ENCODE results near the gene CTNND1.
"Not testable (repeated sequence)": the region's sequence is repeated elsewhere in the genome, so short reads cannot be mapped to it uniquely, and the experiment has no call there.

The CTNND1 gene

DNA sequence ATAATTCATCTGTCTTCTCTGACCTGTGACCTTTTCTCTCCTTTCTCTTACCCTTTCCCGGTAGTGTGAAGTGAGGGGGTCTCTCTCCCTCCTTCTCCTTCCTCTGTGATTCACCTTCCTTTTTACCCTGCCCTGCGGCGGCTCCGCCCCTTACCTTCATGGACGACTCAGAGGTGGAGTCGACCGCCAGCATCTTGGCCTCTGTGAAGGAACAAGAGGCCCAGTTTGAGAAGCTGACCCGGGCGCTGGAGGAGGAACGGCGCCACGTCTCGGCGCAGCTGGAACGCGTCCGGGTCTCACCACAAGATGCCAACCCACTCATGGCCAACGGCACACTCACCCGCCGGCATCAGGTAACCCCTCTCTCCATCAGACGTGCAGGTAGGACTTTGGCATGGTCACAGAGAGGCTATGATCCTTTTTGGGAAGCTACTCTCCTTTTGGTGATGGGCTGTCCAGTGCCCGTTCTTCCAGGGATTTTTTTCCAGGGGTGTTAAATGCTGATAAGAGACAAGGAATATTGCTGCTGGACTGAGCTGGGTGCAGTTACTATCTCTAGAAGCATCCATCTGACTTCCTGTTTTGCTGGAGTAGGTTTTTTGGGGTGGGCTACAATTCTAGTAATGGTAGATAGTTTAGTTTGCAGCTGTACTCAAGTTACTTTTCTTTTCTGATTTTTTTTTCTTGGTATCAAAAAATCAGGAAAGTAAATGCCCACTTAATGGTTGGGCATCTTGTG lies 29.9 kb downstream of the CTNND1 start:
- no peak for DNase-seq (ENCODE audit: low read depth)

DNA sequence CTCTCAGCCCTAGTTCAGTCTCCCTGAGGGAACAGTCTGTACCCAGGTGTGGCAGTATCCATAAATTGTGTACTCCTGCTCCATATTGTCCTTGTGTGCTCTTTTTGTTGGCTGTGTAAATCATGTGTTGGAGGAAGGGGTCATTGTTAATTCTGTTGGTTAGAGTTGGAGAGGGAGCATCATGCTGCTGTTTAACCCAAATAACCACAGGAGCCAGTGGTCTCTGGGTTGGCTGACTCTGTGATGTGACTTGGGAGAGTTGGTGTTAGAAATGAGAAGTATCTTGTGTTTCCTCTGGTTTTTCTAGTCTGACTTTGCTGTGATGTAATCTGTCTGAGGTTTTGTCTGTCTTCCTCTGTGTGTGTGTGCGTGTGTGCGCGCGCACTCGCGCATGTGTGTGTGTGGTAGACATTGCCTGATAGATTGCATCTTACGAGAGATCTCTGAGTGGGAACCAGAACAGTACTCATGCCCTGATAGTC lies 30.5 kb downstream of the CTNND1 start:
- peak; percentile 26 for DNase-seq (ENCODE audit: low read depth)

DNA sequence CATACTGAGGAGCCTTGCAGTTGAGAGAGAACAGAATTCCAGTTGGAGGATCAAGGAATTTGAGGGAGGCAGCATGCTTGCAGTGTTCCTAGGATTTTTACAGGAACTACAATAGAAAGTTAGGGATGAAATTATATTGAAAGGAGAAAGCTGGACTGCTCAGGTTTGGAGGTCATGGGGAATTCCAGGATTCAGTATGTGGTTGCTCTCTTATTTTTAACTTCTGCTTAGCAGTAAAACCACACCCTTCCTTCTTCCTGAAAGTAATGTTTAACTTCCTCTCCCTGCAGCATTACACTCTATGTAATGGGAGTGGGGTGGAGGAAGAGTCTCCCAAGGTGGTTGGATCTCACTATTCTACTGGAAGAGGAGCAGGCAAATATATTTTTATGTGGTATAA lies 31.3 kb downstream of the CTNND1 start:
- DNase-seq (ENCODE audit: low read depth) = no peak

DNA sequence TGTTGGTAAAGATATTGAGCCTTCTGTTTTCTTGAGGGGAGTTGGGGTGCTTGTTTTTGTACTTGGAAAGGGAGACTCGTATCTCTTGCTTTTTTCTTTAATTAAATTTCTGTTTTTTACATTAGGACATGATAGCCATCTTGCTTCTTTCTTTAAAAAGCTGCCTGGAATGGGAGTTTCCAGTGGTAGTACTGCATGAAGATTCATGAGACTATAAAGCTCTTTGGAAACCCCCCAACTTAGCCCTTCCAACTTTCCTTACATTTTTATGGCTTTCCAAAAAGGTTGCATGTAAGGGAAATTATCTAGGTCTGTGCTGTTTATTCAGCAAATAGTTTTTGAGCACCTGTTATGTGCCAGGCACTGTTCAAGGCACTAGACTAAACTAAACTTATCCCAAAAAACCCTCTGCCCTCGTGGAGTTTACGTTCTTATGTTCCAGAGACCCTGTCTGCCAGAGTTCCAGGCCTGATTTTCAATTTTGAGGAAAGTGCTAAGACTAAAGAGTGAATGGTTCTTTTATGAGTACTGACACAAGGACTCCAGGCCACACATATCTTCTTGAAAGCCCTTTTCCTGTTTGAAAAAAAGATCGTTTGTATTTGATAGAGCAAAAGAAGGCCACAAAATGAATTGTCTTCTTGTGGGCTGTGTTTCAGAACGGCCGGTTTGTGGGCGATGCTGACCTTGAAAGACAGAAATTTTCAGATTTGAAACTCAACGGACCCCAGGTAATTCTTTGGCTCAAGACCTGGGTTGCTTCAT lies 31.9 kb downstream of the CTNND1 start:
- no peak for DNase-seq (ENCODE audit: low read depth)

DNA sequence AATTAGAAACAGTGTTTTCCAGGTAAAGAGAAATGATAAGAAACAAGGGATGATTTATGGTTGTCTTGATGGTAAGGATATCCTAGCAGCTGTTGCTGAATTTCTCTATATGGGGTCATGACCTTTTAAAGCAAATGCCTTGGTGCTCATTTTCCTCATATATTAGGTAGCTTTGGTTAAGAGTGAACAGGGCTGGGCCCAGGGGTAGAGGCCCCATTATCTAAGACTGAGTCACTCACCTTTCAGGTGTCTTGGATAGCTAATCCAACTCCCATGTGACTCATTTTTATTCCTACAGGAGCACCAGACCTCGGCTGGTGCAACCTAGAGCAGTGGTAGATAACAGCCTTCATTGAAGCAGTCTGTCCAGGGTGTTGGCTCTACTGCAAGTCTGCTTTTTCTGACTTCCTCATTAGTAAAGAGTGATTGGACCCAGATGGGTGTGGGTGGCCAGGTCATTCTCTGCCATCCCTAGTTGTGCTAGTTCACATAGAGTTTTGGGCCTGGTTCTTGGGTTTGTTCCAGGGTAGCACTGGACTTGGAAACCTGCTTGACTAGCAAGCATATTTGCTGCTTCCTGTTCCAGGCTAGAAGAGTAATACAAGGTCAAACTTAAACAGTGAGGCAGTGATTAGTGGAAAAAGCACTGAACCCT lies 37.4 kb downstream of the CTNND1 start:
- DNase-seq (ENCODE audit: low read depth) = peak; percentile 74

DNA sequence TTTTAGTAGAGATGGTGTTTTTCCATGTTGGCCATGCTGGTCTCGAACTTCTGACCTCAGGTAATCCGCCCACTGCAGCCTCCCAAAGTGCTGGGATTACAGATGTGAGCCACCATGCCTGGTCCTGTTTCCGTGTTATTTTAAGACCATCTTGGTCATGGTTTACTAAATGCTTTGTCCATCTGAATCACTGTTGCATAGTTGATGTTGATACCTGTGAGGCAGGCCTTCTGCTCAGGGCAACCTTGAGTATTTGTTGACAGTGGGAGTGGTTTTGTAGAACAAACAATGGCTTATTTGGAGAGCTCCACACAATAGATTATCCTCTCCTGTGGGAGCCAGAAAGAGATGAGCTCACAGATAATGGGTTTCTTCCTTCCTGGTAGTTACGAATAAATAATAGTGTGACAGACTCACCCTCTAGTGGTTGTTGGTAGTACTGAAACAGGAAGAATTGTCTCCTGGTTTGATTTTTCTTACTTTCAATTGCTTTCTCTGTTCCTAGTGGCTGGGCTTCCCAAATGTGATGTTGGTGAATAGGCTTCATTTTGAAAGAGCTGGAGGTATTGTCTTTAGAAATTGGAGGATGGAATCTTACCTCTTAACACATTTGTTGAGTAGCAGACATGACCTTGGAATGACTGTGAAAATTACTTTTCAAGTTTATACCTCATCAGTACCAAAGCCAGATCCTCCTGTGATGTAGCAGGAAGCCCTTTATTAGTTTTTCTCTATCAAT lies 39.0 kb downstream of the CTNND1 start:
- peak; percentile 77 for DNase-seq (ENCODE audit: low read depth)

DNA sequence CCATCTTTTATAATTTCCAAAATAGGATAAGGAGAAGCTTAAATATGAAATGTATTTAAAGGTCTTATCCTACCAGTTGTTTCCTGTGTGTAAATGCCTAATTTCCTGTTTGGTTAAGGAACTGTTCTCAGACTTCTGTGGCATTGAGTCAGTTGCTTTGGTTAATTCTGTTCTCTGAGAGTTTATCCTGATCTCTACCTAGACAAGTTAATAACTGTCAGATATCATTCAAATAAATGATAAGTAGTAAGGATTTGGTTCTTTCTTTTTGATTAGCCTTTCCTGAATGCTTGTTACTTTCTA lies 39.5 kb downstream of the CTNND1 start:
- no peak for DNase-seq (ENCODE audit: low read depth)

DNA sequence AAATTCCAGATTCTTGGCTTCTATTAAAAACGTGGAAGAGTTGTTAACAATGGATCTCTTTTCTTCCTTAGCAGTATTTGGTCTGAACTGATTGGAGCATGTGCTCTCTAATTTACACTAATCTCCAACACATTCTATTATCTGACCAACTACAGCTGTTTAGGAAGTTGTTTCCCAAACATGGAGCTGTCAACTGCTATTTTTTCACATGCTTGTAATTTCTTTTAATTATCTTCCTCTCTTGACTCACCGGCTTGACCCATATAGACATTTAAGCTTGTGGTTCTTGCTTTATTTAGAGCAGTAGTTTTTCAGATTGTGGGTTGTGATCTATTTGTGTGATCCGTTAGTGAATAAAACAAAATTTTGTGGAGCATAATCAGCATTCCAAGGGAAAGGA lies 40.8 kb downstream of the CTNND1 start:
- no peak for DNase-seq (ENCODE audit: low read depth)

DNA sequence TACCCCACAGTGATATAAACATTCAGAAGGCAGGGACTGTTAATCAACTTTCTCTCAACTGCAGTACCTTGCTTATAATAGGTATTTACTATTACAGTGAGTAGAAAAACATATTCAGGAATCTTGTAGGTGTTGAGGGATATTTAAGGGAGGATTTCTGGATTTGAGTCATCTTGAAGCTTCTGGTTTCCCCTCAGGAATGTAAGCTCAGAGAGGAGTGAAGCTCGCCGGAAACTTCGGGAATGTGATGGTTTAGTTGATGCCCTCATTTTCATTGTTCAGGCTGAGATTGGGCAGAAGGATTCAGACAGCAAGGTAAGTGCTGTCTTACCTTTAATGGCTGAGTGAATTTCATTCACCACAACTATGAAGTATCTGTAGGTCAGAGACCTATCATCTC lies 42.9 kb downstream of the CTNND1 start:
- DNase-seq (ENCODE audit: low read depth) = no peak

DNA sequence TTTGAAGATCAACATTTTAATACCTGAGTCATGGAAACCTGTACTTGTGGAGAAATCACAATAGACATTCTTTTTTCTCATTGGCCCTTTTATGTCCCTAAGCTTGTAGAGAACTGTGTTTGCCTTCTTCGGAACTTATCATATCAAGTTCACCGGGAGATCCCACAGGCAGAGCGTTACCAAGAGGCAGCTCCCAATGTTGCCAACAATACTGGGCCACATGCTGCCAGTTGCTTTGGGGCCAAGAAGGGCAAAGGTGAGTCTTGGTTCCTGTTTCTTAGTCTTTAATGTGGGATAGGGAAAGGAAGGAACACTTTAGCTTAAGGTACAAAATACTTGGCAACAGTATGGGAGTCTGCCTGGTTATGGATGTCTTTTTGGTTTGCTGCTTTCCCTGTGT lies 44.2 kb downstream of the CTNND1 start:
- DNase-seq (ENCODE audit: low read depth) = no peak

DNA sequence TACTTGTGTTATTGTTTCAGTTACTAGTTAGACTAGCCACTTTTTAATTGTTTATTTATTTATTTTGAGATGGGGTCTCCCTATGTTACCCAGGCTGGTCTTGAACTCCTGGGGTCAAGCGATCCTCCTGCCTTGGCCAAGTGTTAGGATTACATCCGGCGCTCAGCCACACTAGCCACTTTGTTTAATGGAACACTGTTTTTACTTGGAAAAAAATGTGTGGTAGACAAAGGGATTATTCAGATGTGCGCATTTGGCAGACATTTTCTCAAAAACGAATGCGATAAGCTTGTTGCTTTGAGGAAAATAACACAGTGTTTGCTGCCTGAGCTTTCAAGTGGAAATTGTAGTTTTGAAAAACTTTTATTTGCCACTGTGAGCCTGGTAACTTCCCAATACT lies 51.0 kb downstream of the CTNND1 start:
- no peak for DNase-seq (ENCODE audit: low read depth)

DNA sequence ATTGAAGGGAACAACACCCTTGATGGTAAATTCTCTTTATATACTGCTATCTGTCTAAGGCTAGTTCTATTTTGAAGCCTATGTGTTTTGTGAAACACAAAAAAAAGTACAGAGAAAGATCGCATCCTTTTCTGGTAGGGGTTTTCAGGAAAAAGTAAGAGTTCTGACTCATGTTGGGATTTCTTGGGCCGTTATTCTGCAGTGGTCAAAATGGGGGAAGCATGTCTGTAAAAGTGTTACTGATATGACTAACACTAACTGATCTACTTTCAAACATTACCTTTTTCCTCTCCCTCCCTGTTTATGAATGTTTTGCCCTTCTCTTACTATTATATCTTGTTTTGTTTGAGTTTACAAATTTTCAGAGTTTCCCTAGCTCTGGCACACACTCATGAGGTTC lies 53.9 kb downstream of the CTNND1 start:
- DNase-seq (ENCODE audit: low read depth) = no peak

DNA sequence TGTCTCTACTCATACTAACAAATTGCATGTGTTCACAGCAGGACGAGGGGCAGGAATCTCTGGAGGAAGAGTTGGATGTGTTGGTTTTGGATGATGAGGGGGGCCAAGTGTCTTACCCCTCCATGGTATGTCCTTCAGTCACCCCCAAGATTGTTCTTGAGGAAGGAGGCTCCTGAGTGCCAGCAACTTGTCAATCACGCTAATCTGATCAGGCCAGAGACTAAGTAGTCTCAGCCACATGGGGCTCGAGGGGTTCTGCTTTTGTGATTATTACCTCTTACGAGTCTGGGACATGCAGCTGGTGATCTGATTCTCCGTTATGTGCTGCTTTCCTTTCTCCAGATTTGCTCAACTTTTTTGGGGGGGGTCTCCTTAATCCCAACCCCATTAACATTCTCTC lies 54.3 kb downstream of the CTNND1 start:
- DNase-seq (ENCODE audit: low read depth) = no peak

DNA sequence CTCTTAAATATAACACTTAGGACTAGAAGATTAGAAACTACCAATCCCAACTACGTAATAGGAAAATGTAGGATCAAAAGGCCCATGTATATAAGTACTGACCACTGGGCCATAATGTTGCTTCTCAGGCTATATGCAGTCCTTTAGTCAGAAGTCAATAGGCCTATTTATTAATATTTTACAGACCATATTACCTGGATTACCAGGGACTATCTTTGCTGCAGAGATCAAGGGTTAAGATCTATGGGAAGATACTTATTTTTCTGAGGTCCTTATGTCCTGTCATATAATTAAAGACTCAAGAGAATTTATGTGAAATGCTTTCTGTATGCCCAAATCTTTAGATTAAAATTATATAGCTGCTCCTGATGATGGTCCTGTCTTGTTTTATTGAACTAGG lies 57.2 kb downstream of the CTNND1 start:
- no peak for DNase-seq (ENCODE audit: low read depth)

DNA sequence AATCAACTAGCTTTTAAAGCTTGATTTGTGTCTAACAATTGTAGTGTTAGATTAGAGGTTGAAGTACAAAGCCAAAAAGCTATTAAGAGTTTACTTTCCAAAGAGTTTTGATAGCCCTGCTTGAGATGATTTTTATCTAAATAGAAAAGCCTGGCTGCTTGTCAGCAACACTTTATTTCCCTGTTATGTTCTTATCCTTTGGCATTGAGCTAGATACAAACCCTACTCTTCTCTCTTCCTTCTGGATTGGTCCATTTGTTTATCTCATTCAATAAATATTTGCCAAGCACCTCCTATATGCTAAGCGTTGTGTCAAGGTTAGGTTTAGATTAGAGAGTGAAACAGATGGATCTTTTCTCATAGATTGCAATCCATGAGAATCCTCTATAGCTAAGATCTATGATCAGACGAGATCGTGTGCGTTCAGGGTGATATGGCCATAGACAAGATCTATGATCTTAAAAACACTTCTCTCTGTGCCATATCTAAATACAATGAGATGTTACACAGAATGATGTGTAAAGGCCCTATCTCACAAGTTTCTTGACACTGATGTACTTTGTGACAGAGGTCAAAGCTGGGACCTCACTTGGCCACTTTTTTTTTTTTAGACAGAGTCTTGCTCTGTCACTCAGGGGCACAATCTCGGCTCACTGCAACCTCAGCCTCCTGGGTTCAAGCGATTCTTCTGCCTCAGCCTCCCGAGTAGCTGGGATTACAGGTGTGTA lies 57.8 kb downstream of the CTNND1 start:
- no peak for DNase-seq (ENCODE audit: low read depth)

DNA sequence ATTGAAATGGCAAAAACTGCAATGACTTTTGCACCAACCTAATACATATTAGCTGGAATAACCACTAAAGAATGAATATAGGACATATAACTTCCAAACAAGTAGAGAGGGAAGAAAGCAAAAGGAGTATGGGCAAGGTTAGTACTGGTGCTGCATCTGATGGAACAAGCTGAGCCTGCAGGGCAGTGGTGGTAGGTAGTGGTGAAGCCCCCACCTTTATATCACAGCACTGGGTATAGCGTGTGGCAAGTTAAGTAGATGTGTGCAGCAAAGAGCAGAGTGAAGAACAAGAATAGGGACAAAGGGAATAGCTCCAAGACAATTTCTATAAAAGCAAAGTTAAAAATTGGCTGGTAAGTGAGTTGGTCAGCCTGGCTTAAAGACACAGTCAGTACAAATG lies 62.3 kb downstream of the CTNND1 start:
- no peak for DNase-seq (ENCODE audit: low read depth)

DNA sequence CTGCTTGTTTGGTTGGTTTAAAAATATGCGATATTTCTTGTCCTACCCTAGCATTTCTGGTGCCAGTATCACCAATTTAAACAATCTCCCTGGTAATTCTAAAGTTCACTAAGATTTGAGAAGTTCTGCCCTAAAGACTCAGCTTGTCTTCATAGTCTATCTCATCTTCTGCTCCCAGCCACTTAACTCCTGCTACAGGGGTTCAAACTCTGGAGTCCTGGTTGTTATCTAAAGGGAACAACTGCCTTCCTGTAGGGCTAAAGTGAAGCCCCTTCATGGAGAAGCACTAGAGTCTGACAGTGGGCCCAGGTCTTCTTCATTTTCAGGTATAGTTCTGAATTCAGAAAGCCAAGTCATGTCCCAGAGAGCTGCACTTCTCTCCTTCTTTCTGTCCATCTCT lies 73.2 kb downstream of the CTNND1 start:
- no peak for DNase-seq (ENCODE audit: low read depth)

DNA sequence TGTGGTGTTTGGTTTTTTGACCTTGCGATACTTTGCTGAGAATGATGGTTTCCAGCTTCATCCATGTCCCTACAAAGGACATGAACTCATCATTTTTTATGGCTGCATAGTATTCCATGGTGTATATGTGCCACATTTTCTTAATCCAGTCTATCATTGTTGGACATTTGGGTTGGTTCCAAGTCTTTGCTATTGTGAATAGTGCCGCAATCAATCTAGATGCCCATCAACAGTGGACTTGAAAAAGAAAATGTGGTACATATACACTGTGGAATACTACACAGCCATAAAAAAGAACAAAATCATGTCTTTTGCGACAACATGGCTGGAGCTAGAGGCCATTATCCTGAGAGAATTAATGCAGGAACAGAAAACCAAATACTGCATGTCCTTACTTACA lies 77.0 kb downstream of the CTNND1 start:
- DNase-seq (ENCODE audit: low read depth) = not testable (repeated sequence)

DNA sequence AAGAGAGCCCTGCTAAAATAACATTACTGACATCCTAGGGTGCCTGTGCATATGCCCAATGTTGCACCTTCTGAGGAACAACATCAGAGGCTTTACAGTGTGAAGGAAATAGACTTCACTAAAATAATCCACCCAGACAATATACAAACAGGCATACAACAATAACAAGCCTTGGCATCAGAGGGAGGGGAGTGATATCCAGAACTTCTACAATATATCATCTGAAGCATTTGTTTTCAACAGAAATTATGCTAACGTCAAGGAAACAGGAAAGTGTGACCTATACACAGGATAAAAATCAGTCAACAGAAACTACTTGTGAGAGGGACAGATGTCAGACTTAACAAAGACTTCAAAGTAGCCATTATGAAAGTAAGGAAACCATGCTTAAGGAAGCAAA lies 81.3 kb downstream of the CTNND1 start:
- DNase-seq (ENCODE audit: low read depth) = no peak

DNA sequence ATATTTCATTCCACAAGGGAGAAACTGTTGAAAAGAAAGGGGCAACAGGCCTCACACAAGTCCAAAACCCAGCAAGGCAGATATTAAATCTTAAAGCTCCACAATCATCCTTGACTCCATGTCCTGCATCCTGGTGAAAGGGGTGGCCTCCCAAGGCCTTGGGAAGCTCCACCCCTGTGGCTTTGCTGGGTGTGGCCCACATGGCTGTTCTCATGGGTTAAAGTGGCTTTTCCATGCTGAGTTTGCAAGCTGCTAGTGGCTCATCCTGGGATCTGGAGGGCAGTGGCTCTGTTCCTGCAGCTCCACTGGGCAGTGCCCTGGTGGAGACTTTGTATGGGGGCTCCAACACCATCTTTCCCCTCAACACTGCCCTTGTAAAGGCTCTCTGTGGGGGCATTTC lies 106.4 kb downstream of the CTNND1 start:
- DNase-seq (ENCODE audit: low read depth) = no peak

DNA sequence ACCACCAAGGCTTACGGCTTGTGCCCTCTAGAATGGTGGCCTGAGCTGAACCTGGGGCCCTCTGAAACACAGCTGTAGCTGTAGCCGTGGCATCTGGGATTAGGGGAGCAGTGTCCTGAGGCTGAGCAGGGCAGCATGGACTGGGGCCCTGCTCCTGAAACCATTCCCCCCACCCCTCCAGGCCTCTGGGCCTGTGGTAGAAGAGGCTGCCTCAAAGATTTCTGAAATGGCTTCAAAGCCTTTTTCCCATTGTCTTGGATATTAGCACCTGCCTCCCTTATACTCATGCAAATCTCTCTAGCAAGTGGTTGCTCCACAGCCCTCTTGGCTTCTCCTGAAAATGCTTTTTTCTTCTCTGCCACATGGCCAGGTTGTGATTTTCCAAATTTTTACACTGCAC lies 106.9 kb downstream of the CTNND1 start:
- no peak for DNase-seq (ENCODE audit: low read depth)

Data from EH (cell line).